Activated gamma-delta T cell treated with Interleukin-2 at 50 U/mL for 16 hours (primary cell): ENCODE measurements around the gene EIF3K.
"Not testable (repeated sequence)": the region's sequence is repeated elsewhere in the genome, so short reads cannot be mapped to it uniquely, and the experiment has no call there.

Experiments
- DNase-seq: peaks from one replicate; pipeline ENCODE4 v3.0.0-alpha.2; 2020

The EIF3K gene

GRCh38 chr19:38619361-38620174 is 580 bp downstream of the EIF3K start:
- no peak for DNase-seq

GRCh38 chr19:38624822-38625221 is 5.8 kb downstream of the EIF3K start:
- DNase-seq = no peak

- DNase-seq = no peak
These were observed 7.4 kb downstream of the EIF3K start for GRCh38 chr19:38626401-38626800.

GRCh38 chr19:38629568-38629967 is 10.6 kb downstream of the EIF3K start:
- DNase-seq = no peak

- DNase-seq = not testable (repeated sequence)
These were observed 12.3 kb downstream of the EIF3K start for GRCh38 chr19:38631301-38631700.

GRCh38 chr19:38631811-38632475 is 13.0 kb downstream of the EIF3K start:
- DNase-seq = not testable (repeated sequence)

- no peak for DNase-seq
These were observed 13.7 kb downstream of the EIF3K start for GRCh38 chr19:38632476-38633213.

- peak; percentile 73 for DNase-seq
These were observed 15.9 kb downstream of the EIF3K start for GRCh38 chr19:38634757-38635482.

GRCh38 chr19:38635483-38636399 is 16.8 kb downstream of the EIF3K start:
- no peak for DNase-seq

GRCh38 chr19:38638461-38638860 is 19.5 kb downstream of the EIF3K start:
- DNase-seq = no peak

- no peak for DNase-seq
These were observed 20.7 kb downstream of the EIF3K start for GRCh38 chr19:38639679-38640078.

GRCh38 chr19:38640368-38640767 is 21.4 kb downstream of the EIF3K start:
- DNase-seq = no peak

- no peak for DNase-seq
These were observed 23.2 kb downstream of the EIF3K start for GRCh38 chr19:38642176-38642575.

- no peak for DNase-seq
These were observed 25.7 kb downstream of the EIF3K start for GRCh38 chr19:38644719-38645118.

- peak; percentile 100 for DNase-seq
These were observed 28.5 kb downstream of the EIF3K start, which contains the start of gene ACTN4 for GRCh38 chr19:38647368-38647965. Gene ACTN4 (plus strand): TSS chr19:38647649. CDS start chr19:38647746, 97 bp downstream.

- no peak for DNase-seq
These were observed 29.2 kb downstream of the EIF3K start for GRCh38 chr19:38647966-38648768.

- no peak for DNase-seq
These were observed 29.8 kb downstream of the EIF3K start for GRCh38 chr19:38648769-38649304.

GRCh38 chr19:38649305-38650171 is 30.6 kb downstream of the EIF3K start:
- no peak for DNase-seq

GRCh38 chr19:38650172-38650775 is 31.3 kb downstream of the EIF3K start:
- DNase-seq = no peak
